Activated CD8-positive, alpha-beta T cell treated with anti-CD3 and anti-CD28 coated beads for 36 hours (primary cell): ENCODE measurements around the gene LIPM. TPM values are rescaled to one million over a fixed set of nuclear protein-coding genes. Genes with fewer than 3 reads are reported as not detected.
A peak's percentile ranks its signal among the peaks of the same experiment; 100 is the strongest.

Experiments
- ATAC-seq: fragments of 200-7000 bp; cut with Tn5 transposase; one replicate; pipeline ENCODE4 v1.10.0; 2021; ENCODE audit warnings: mild to moderate bottlenecking, moderate library complexity
- CTCF ChIA-PET: fragments of 350-600 bp; sonication (Branson Sonifier 250); formaldehyde crosslinking; loops from one replicate; lab custom pipeline; 2021; ENCODE audit warnings: antibody characterized with exemption; lab: Charles Lee
- POLR2A ChIA-PET: fragments of 350-600 bp; sonication (Branson Sonifier 250); formaldehyde crosslinking; loops from one replicate; lab custom pipeline; 2021; ENCODE audit warnings: antibody characterized with exemption; lab: Charles Lee
- DNase-seq: peaks from one replicate; pipeline ENCODE4 v3.0.0-alpha.2; 2020
- H3K27ac Mint-ChIP-seq: one replicate; pipeline ENCODE4 v1.8.0; 2021; ENCODE audit warnings: mild to moderate bottlenecking, mixed read lengths
- H3K27me3 Mint-ChIP-seq: one replicate; pipeline ENCODE4 v1.8.0; 2021; ENCODE audit warnings: mixed read lengths
- H3K36me3 Mint-ChIP-seq: one replicate; pipeline ENCODE4 v1.8.0; 2021; ENCODE audit warnings: low read depth, mixed read lengths
- H3K4me1 Mint-ChIP-seq: one replicate; pipeline ENCODE4 v1.8.0; 2021; ENCODE audit warnings: low read depth, mixed read lengths
- H3K4me3 Mint-ChIP-seq: one replicate; pipeline ENCODE4 v1.8.0; 2021; ENCODE audit warnings: mild to moderate bottlenecking, moderate library complexity, mixed read lengths
- H3K9me3 Mint-ChIP-seq: one replicate; pipeline ENCODE4 v1.8.0; 2021; ENCODE audit warnings: mixed read lengths
- CTCF ChIP-seq: fragments of 200-600 bp; IDR thresholded peaks from one replicate; pipeline ENCODE4 v1.8.0; 2022; ENCODE audit warnings: antibody characterized with exemption, mild to moderate bottlenecking
- intact Hi-C: fragments of 100-400 bp; cut with micrococcal nuclease; formaldehyde crosslinking; loops from one replicate; pipeline ENCODE4 v1.10.0; 2022
- total RNA-seq, 2 experiments: library from RNA; stranded (reverse); gene quantifications; one replicate each; pipeline ENCODE4 v1.2.3, GENCODE V29; 2021

LIPM gene
- total RNA-seq, 2 experiments from 2014 or later = not detected

DNA sequence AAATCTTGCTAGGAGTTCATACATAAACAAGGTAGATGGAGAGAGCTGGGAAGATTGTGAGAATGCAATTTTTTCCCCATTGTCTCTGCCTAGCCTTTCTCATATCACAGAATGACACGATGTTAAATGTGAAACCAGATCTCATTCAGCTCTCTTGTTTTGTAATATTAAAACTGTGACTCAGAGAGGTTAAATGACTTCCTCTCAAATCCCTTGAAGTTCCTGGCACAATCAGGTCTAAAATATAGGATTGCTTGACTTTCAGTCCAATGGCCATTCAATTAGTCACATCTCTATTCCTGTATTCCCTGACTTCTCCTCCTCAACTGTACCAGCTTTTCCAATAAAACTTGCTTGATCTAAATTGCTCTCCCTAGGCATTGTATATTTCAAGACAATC lies 46.0 kb downstream of the LIPM start:
- ChIA-PET CTCF (interaction anchor here (0.6 to 3.2 kb wide), 4 partner anchors 11 to 108 kb away, joined by 3 to 15 read pairs (median 8); no protein-coding TSS in a partner anchor), POLR2A (interaction anchor here (1.3 kb wide), 1 partner anchor 36 kb away, joined by 4 read pairs; no protein-coding TSS in a partner anchor)
- no peak for DNase-seq
- TF ChIP-seq CTCF = no peak
- H3K4me1 Mint-ChIP-seq = peaks cover 12% of the 10 kb centered on the region
- H3K27me3 Mint-ChIP-seq = peaks cover 6% of the 10 kb centered on the region
- H3K9me3 Mint-ChIP-seq = no peaks in the 10 kb centered on the region
- H3K4me3 Mint-ChIP-seq = peak overlapping the region; percentile 18
- no peaks in the 10 kb centered on the region for H3K36me3 Mint-ChIP-seq
- H3K27ac Mint-ChIP-seq = peak overlapping the region; percentile 41
- ATAC-seq = peak; percentile 76
- intact Hi-C loops = loop anchor here (5.0 kb wide), 1 partner anchor 49 kb away; no protein-coding TSS in a partner anchor

DNA sequence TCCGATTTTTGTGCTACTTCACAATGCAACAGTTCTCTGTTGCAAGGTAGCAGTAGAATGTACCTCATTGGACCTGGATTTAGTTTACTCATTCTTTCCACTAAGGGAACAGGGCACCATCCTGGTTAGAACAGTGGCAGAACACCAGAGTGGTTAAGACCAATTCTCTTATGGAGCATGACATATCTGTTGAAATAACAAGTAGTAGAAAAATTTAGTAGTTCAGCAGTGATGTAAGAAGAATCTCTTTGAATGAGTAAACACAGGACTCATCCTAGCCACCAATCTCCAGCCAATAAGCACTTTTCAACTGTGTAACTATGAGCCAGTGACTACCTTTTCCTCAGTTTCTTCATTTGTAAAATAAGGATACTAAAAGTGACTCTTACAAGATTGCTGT lies 46.7 kb downstream of the LIPM start:
- Mint-ChIP-seq H3K4me3 (no peak overlapping the region), H3K4me1 (peaks cover 12% of the 10 kb centered on the region), H3K9me3 (no peaks in the 10 kb centered on the region), H3K36me3 (no peaks in the 10 kb centered on the region), H3K27me3 (peaks cover 4% of the 10 kb centered on the region), H3K27ac (peak overlapping the region; percentile 40)
- intact Hi-C loops = loop anchor here (5.0 kb wide), 1 partner anchor 48 kb away; no protein-coding TSS in a partner anchor
- no peak for TF ChIP-seq CTCF
- DNase-seq (no peak), ATAC-seq (peak; percentile 79)
- POLR2A ChIA-PET = interaction anchor here (1.3 kb wide), 2 partner anchors 31 to 36 kb away, joined by 4 to 5 read pairs; partner anchors contain the start of gene STAMBPL1
- CTCF ChIA-PET = interaction anchor here (0.6 to 3.2 kb wide), 3 partner anchors 14 to 109 kb away, joined by 3 to 15 read pairs (median 12); no protein-coding TSS in a partner anchor

DNA sequence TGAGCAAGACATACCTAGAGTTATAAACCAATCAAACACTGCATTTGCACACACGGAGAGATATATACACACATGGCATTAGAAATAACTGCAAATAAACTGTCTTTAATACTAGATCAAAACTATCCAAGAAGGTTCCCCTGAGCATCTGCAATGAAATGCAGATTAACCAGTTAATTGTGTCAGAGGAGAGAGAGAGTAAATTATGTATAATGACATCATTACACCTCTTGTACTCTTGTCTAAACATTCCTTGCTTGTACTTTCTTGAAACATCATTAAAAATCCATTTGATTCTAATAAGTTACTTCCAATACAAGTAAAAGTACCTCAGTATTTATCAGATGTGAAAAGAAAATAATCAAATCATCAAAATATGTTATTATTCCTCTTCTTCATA lies 48.2 kb downstream of the LIPM start:
- H3K9me3 Mint-ChIP-seq = no peaks in the 10 kb centered on the region
- ATAC-seq (no peak), DNase-seq (no peak)
- TF ChIP-seq CTCF = no peak
- peaks cover 15% of the 10 kb centered on the region for H3K4me1 Mint-ChIP-seq
- no peaks in the 10 kb centered on the region for H3K36me3 Mint-ChIP-seq
- intact Hi-C loops = no loop called here
- ChIA-PET POLR2A (interaction anchor here (1.3 kb wide), 1 partner anchor 9 kb away, joined by 3 read pairs; no protein-coding TSS in a partner anchor), CTCF (interaction anchor here (0.9 to 1.7 kb wide), 3 partner anchors 15 to 84 kb away, joined by 4 to 11 read pairs (median 5); no protein-coding TSS in a partner anchor)
- H3K27ac Mint-ChIP-seq = no peak overlapping the region
- H3K27me3 Mint-ChIP-seq = peaks cover 4% of the 10 kb centered on the region
- no peak overlapping the region for H3K4me3 Mint-ChIP-seq

DNA sequence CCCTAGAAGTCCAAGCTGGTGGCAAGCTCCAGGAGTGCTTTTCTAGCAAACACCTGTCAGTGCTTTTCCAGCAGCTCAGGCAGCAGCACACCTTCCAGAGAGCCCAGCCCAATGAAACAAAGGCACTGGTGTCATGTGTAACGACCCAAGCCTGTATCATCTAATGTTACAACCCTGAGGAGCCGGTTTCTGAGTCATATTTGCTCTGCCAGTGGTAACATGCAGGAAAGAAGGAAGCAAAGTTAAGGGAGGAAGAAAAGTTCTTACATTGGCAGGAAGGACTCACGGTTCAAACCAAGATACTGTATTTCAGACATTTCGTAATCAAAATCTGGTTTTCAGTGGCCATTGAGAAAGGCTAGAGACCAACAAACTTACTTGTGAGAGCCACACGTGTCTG lies 49.2 kb downstream of the LIPM start, which contains the start of gene ANKRD22:
TSS of gene ANKRD22 (minus strand) at position 139 of the 400 bp plus-strand sequence. CDS start 237 bp downstream, outside the sequence.
- DNase-seq (no peak), ATAC-seq (no peak)
- H3K27me3 Mint-ChIP-seq = peaks cover 4% of the 10 kb centered on the region
- no peak within 1 kb of the TSS for H3K4me3 Mint-ChIP-seq
- peaks cover 15% of the 10 kb centered on the region for H3K4me1 Mint-ChIP-seq
- CTCF ChIA-PET = interaction anchor here (0.9 to 1.7 kb wide), 3 partner anchors 16 to 83 kb away, joined by 4 to 11 read pairs (median 5); no protein-coding TSS in a partner anchor
- intact Hi-C loops = no loop called here
- no peaks in the 10 kb centered on the region for H3K36me3 Mint-ChIP-seq
- H3K9me3 Mint-ChIP-seq = no peaks in the 10 kb centered on the region
- H3K27ac Mint-ChIP-seq = no peak within 1 kb of the TSS
- POLR2A ChIA-PET = interaction anchor here (1.3 kb wide), 1 partner anchor 8 kb away, joined by 3 read pairs; no protein-coding TSS in a partner anchor
- no peak for TF ChIP-seq CTCF

DNA sequence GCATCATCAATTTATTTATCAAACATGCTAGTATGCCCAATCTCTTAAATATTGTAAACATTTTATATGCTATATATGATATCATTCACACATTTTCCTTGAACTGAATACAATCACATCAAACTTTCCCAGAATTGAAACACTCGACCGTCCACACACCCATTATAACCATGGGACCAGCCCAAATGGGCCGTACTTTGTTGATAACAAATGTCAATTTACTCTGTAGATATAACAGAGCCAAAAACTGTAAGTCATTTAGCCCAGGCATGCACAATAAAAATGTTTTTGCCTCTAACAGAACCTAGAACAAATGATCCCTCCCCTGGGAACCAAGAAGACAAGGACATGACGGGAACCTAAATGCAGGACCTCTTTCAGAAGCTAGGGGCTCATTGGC lies 49.8 kb downstream of the LIPM start:
- Mint-ChIP-seq H3K36me3 (no peaks in the 10 kb centered on the region), H3K4me3 (no peak overlapping the region), H3K9me3 (no peaks in the 10 kb centered on the region), H3K4me1 (peaks cover 15% of the 10 kb centered on the region), H3K27ac (no peak overlapping the region), H3K27me3 (peaks cover 1% of the 10 kb centered on the region)
- no peak for ATAC-seq
- DNase-seq = no peak
- no peak for TF ChIP-seq CTCF
- ChIA-PET CTCF (interaction anchor here (1.0 to 2.5 kb wide), 8 partner anchors 10 to 83 kb away, joined by 3 to 17 read pairs (median 4); no protein-coding TSS in a partner anchor), POLR2A (no interaction called here)
- intact Hi-C loops = no loop called here
